ENCODE results near the gene ENG.

Gene ENG

GRCh38 chr9:127854960-127855359 is 502 bp upstream of the ENG start:
- H3K27ac ChIP-seq, result no peak overlapping the region
- TF ChIP-seq ZFX (IDR thresholded peaks at IDR 0.05; ENCODE audit: borderline replicate concordance) (no peak), CTCF (IDR thresholded peaks at IDR 0.05) (no peak)

- TF ChIP-seq ZFX (IDR thresholded peaks at IDR 0.05; ENCODE audit: borderline replicate concordance) (no peak), CTCF (IDR thresholded peaks at IDR 0.05) (no peak)
- H3K27ac ChIP-seq, result no peak overlapping the region
Measured at GRCh38 chr9:127853312-127854183, 910 bp downstream of the ENG start.

GRCh38 chr9:127852829-127853228 is 1.6 kb downstream of the ENG start:
- no peak overlapping the region for H3K27ac ChIP-seq
- TF ChIP-seq CTCF (IDR thresholded peaks at IDR 0.05), result no peak
- TF ChIP-seq ZFX (IDR thresholded peaks at IDR 0.05; ENCODE audit: borderline replicate concordance), result no peak

- TF ChIP-seq ZFX (IDR thresholded peaks at IDR 0.05; ENCODE audit: borderline replicate concordance) (no peak), CTCF (IDR thresholded peaks at IDR 0.05) (no peak)
Measured at GRCh38 chr9:127850286-127850830, 4.1 kb downstream of the ENG start.

GRCh38 chr9:127848756-127849504 is 5.5 kb downstream of the ENG start:
- TF ChIP-seq CTCF (IDR thresholded peaks at IDR 0.05) (no peak), ZFX (IDR thresholded peaks at IDR 0.05; ENCODE audit: borderline replicate concordance) (no peak)
- no peak overlapping the region for H3K27ac ChIP-seq

More at GRCh38 chr9:127850286-127850830, 4.1 kb downstream of the ENG start:
- H3K27ac ChIP-seq, result no peak overlapping the region

GRCh38 chr9:127847833-127848755 is 6.4 kb downstream of the ENG start:
- no peak overlapping the region for H3K27ac ChIP-seq
- TF ChIP-seq CTCF (IDR thresholded peaks at IDR 0.05), result no peak
- no peak for TF ChIP-seq ZFX (IDR thresholded peaks at IDR 0.05; ENCODE audit: borderline replicate concordance)
